H9 (cell line): ENCODE measurements around the gene CCR5. TPM values are rescaled to one million over a fixed set of nuclear protein-coding genes. Genes with fewer than 3 reads are reported as not detected.

Experiments
- DNase-seq: peaks from one replicate; pipeline ENCODE4 v3.0.0-alpha.2; 2017
- H2AFZ ChIP-seq: one replicate; pipeline ENCODE4 v1.6.1; 2013; ENCODE audit warnings: mild to moderate bottlenecking, low read length, control low read depth, moderate library complexity
- H2AK5ac ChIP-seq: 2 replicates; pipeline ENCODE4 v1.6.1; 2013; ENCODE audit warnings: low read length, control low read depth, mixed read lengths; ENCODE audit not compliant: insufficient read length
- H2BK120ac ChIP-seq: one replicate; pipeline ENCODE4 v1.6.1; 2013; ENCODE audit warnings: low read depth, mild to moderate bottlenecking, low read length, control low read depth, inconsistent platforms; ENCODE audit not compliant: poor library complexity, severe bottlenecking
- H2BK12ac ChIP-seq: 2 replicates; pipeline ENCODE4 v1.6.1; 2013; ENCODE audit warnings: low read length, control low read depth, mixed read lengths, low read depth; ENCODE audit not compliant: insufficient read length
- H2BK15ac ChIP-seq: 2 replicates; pipeline ENCODE4 v1.6.1; 2013; ENCODE audit warnings: low read depth, low read length, control low read depth
- H2BK20ac ChIP-seq: one replicate; pipeline ENCODE4 v1.6.1; 2013; ENCODE audit warnings: low read depth, mild to moderate bottlenecking, low read length, control low read depth, inconsistent platforms; ENCODE audit not compliant: poor library complexity, severe bottlenecking
- H2BK5ac ChIP-seq: 2 replicates; pipeline ENCODE4 v1.6.1; 2013; ENCODE audit warnings: low read length, control low read depth, mixed read lengths; ENCODE audit not compliant: insufficient read length
- H3K14ac ChIP-seq: 2 replicates; pipeline ENCODE4 v1.6.1; 2013; ENCODE audit warnings: low read length, control low read depth; ENCODE audit not compliant: insufficient read depth
- H3K18ac ChIP-seq: 2 replicates; pipeline ENCODE4 v1.6.1; 2013; ENCODE audit warnings: low read depth, mild to moderate bottlenecking, mixed read lengths, low read length, control low read depth; ENCODE audit not compliant: insufficient read length
- H3K23ac ChIP-seq: 2 replicates; pipeline ENCODE4 v1.6.1; 2013; ENCODE audit warnings: low read length, control low read depth, mixed read lengths, low read depth; ENCODE audit not compliant: insufficient read length
- H3K23me2 ChIP-seq: 2 replicates; pipeline ENCODE4 v1.6.1; 2013; ENCODE audit warnings: low read depth, mild to moderate bottlenecking, mixed read lengths, low read length, control low read depth; ENCODE audit not compliant: insufficient read length, poor library complexity, severe bottlenecking
- H3K27ac ChIP-seq: 2 replicates; pipeline ENCODE4 v1.5.1; 2013; ENCODE audit warnings: low read length, control low read depth, mixed read lengths, low read depth; ENCODE audit not compliant: insufficient read length
- H3K27me3 ChIP-seq: 2 replicates; pipeline ENCODE4 v1.6.1; 2013; ENCODE audit warnings: low read length, control low read depth, inconsistent platforms; ENCODE audit not compliant: insufficient read depth
- H3K4ac ChIP-seq: 2 replicates; pipeline ENCODE4 v1.6.1; 2013; ENCODE audit warnings: low read depth, mild to moderate bottlenecking, control low read depth, inconsistent platforms, low read length, moderate library complexity
- H3K4me1 ChIP-seq: 2 replicates; pipeline ENCODE4 v1.6.1; 2013; ENCODE audit warnings: low read length, control low read depth, inconsistent platforms; ENCODE audit not compliant: insufficient read depth
- H3K4me2 ChIP-seq: 2 replicates; pipeline ENCODE4 v1.6.1; 2013; ENCODE audit warnings: low read length, control low read depth, mixed read lengths; ENCODE audit not compliant: insufficient read length, insufficient read depth
- H3K56ac ChIP-seq: 2 replicates; pipeline ENCODE4 v1.6.1; 2013; ENCODE audit warnings: low read depth, mild to moderate bottlenecking, mixed read lengths, low read length, control low read depth; ENCODE audit not compliant: insufficient read length
- H3K79me1 ChIP-seq: 2 replicates; pipeline ENCODE4 v1.6.1; 2013; ENCODE audit warnings: low read depth, mild to moderate bottlenecking, moderate library complexity, low read length, control low read depth, inconsistent platforms; ENCODE audit not compliant: insufficient read depth, poor library complexity, severe bottlenecking
- H3K79me2 ChIP-seq: 2 replicates; pipeline ENCODE4 v1.6.1; 2013; ENCODE audit warnings: low read length, control low read depth, inconsistent platforms; ENCODE audit not compliant: insufficient read depth
- H3K9ac ChIP-seq: 2 replicates; pipeline ENCODE4 v1.6.1; 2013; ENCODE audit warnings: low read length, control low read depth, mixed read lengths; ENCODE audit not compliant: insufficient read length; ENCODE audit errors: extremely low read depth
- H3K9me3 ChIP-seq: one replicate; pipeline ENCODE4 v1.6.1; 2013; ENCODE audit warnings: low read depth, low read length, inconsistent platforms; ENCODE audit not compliant: control insufficient read depth
- H3T11ph ChIP-seq: one replicate; pipeline ENCODE4 v1.6.1; 2013; ENCODE audit warnings: mild to moderate bottlenecking, low read length, control low read depth, inconsistent platforms
- H4K20me1 ChIP-seq: one replicate; pipeline ENCODE4 v1.6.1; 2013; ENCODE audit not compliant: control insufficient read depth, insufficient read length, insufficient read depth
- H4K5ac ChIP-seq: 2 replicates; pipeline ENCODE4 v1.6.1; 2013; ENCODE audit warnings: low read depth, mild to moderate bottlenecking, mixed read lengths, low read length, control low read depth; ENCODE audit not compliant: insufficient read length
- H4K8ac ChIP-seq: replicated peaks from 2 replicates; pipeline ENCODE4 v1.6.1; 2013; ENCODE audit warnings: low read length, control low read depth, mixed read lengths, low read depth; ENCODE audit not compliant: insufficient read length
- H4K91ac ChIP-seq: 2 replicates; pipeline ENCODE4 v1.6.1; 2013; ENCODE audit warnings: low read depth, mild to moderate bottlenecking, moderate library complexity, mixed read lengths, low read length, control low read depth; ENCODE audit not compliant: insufficient read length
- H3K27ac Mint-ChIP-seq, 3 experiments: 2 replicates in 2 of 3; 3 replicates in 1 of 3; pipeline ENCODE4 v1.8.0; 2020 to 2021; ENCODE audit warnings: mixed read lengths in 3 of 3, mild to moderate bottlenecking in 1 of 3, moderate library complexity in 1 of 3
- H3K27me3 Mint-ChIP-seq: 2 replicates; pipeline ENCODE4 v1.8.0; 2021; ENCODE audit warnings: low read depth, mild to moderate bottlenecking, moderate library complexity, mixed read lengths
- H3K36me3 Mint-ChIP-seq, 3 experiments: 2 replicates in 2 of 3; 3 replicates in 1 of 3; pipeline ENCODE4 v1.8.0; 2020 to 2021; ENCODE audit warnings: low read depth in 3 of 3, mixed read lengths in 3 of 3; ENCODE audit not compliant: insufficient read depth in 1 of 3
- H3K4me1 Mint-ChIP-seq, 2 experiments: 2 replicates each; pipeline ENCODE4 v1.8.0; 2020; ENCODE audit warnings: mixed read lengths in 2 of 2
- H3K4me3 Mint-ChIP-seq, 2 experiments: 2 replicates in 1 of 2; 3 replicates in 1 of 2; pipeline ENCODE4 v1.8.0; 2020 to 2021; ENCODE audit warnings: mild to moderate bottlenecking in 2 of 2, mixed read lengths in 2 of 2, moderate library complexity in 1 of 2
- H3K9me3 Mint-ChIP-seq, 2 experiments: 2 replicates in 1 of 2; 3 replicates in 1 of 2; pipeline ENCODE4 v1.8.0; 2020; ENCODE audit warnings: mild to moderate bottlenecking in 2 of 2, mixed read lengths in 2 of 2, moderate library complexity in 1 of 2
- CTCF ChIP-seq: fragments of 200-600 bp; sonication (generic); conservative IDR thresholded peaks from 3 replicates; pipeline ENCODE4 v1.8.0; 2021; ENCODE audit warnings: antibody characterized with exemption, mild to moderate bottlenecking
- WGBS: extraction: QIAGEN DNeasy Blood & Tissue Kit; methylation state at CpG from one replicate; pipeline ENCODE4 v1.1.7; 2013; ENCODE audit warnings: missing lambda C conversion rate, low lambda C conversion rate, mixed read lengths; ENCODE audit not compliant: insufficient read length; ENCODE audit errors: extremely low coverage; 5-methylcytosine and 5-hydroxymethylcytosine counted together
- total RNA-seq: library from RNA; stranded (reverse); gene quantifications from 2 replicates; pipeline ENCODE4 v1.2.1, GENCODE V29; 2021

Gene CCR5
- total RNA-seq, 1 experiment from 2014 or later: not detected

GRCh38 chr3:46344476-46344875 lies 26.3 kb upstream of the CCR5 start:
- H3K4me3 Mint-ChIP-seq: no peak overlapping the region
- no CpG with 5 or more reads among the region's 4 CpGs for WGBS
- no peak overlapping the region for H2BK120ac ChIP-seq

More at GRCh38 chr3:46344476-46344875, 26.3 kb upstream of the CCR5 start:
- peaks cover 0 to 5% (median 1%) of the 10 kb centered on the region in 3 experiments; a peak in 3 of 7 replicates for H3K36me3 Mint-ChIP-seq
- Histone ChIP-seq H3K9ac (no peak overlapping the region), H3T11ph (no peak overlapping the region), H3K9me3 (peaks cover 3% of the 10 kb centered on the region), H3K4me1 (no peaks in the 10 kb centered on the region), H3K23ac (no peak overlapping the region), H2BK20ac (no peak overlapping the region), H4K20me1 (no peaks in the 10 kb centered on the region), H2BK5ac (no peak overlapping the region), H3K14ac (no peak overlapping the region), H2BK15ac (no peak overlapping the region), H4K5ac (no peak overlapping the region), H2BK12ac (no peak overlapping the region), H3K18ac (no peak overlapping the region), H3K79me2 (no peaks in the 10 kb centered on the region), H2AFZ (no peak overlapping the region), H3K27ac (no peak overlapping the region), H3K4me2 (no peak overlapping the region), H3K27me3 (no peaks in the 10 kb centered on the region), H4K8ac (no peak overlapping the region), H3K79me1 (no peaks in the 10 kb centered on the region), H3K56ac (no peak overlapping the region), H2AK5ac (no peak overlapping the region), H4K91ac (no peak overlapping the region), H3K23me2 (no peaks in the 10 kb centered on the region), H3K4ac (no peak overlapping the region)
- no peak overlapping the region for H3K27ac Mint-ChIP-seq
- H3K4me1 Mint-ChIP-seq: no peaks in the 10 kb centered on the region
- H3K9me3 Mint-ChIP-seq: peaks cover 28 to 33% of the 10 kb centered on the region in 2 experiments
- no peaks in the 10 kb centered on the region for H3K27me3 Mint-ChIP-seq
- TF ChIP-seq CTCF: no peak
- DNase-seq: no peak
